Memory B cell (primary cell): Measurements from ENCODE around the gene NUP93.
"Not testable (repeated sequence)": the region's sequence is repeated elsewhere in the genome, so short reads cannot be mapped to it uniquely, and the experiment has no call there.

Experiments used
- ATAC-seq: fragments of 150-1000 bp; cut with Tn5 transposase; 2 replicates; pipeline ENCODE4 v1.10.0; 2021; ENCODE audit warnings: low read depth, mild to moderate bottlenecking, moderate library complexity
- DNase-seq, 2 donors: peaks; one replicate each; pipeline ENCODE4 v3.0.0; 2022; ENCODE audit warnings: low spot score in 2 of 2
- H3K27ac Mint-ChIP-seq: one replicate; pipeline ENCODE4 v1.8.0; 2022; ENCODE audit warnings: mild to moderate bottlenecking, moderate library complexity, mixed read lengths
- H3K27me3 Mint-ChIP-seq: one replicate; pipeline ENCODE4 v1.8.0; 2022; ENCODE audit warnings: mixed read lengths
- H3K36me3 Mint-ChIP-seq: one replicate; pipeline ENCODE4 v1.8.0; 2022; ENCODE audit warnings: mild to moderate bottlenecking, mixed read lengths
- H3K4me1 Mint-ChIP-seq: one replicate; pipeline ENCODE4 v1.8.0; 2022; ENCODE audit warnings: mixed read lengths
- H3K4me3 Mint-ChIP-seq: one replicate; pipeline ENCODE4 v1.8.0; 2022; ENCODE audit warnings: mild to moderate bottlenecking, moderate library complexity, mixed read lengths
- H3K9me3 Mint-ChIP-seq: one replicate; pipeline ENCODE4 v1.8.0; 2022; ENCODE audit warnings: mixed read lengths

Gene NUP93

GRCh38 chr16:56724191-56724590 lies 5.7 kb upstream of the NUP93 start:
- ATAC-seq (no peak), DNase-seq (no peak)
- Mint-ChIP-seq H3K9me3 (no peaks in the 10 kb centered on the region), H3K36me3 (no peaks in the 10 kb centered on the region), H3K4me3 (no peak overlapping the region), H3K27ac (no peak overlapping the region), H3K27me3 (no peaks in the 10 kb centered on the region), H3K4me1 (peaks cover 6% of the 10 kb centered on the region)

GRCh38 chr16:56726283-56726682 lies 3.6 kb upstream of the NUP93 start:
- no peak for DNase-seq
- Mint-ChIP-seq H3K27me3 (no peaks in the 10 kb centered on the region), H3K9me3 (no peaks in the 10 kb centered on the region), H3K4me1 (peaks cover 13% of the 10 kb centered on the region), H3K36me3 (no peaks in the 10 kb centered on the region), H3K4me3 (no peak overlapping the region), H3K27ac (no peak overlapping the region)
- no peak for ATAC-seq

GRCh38 chr16:56726926-56727325 lies 3.0 kb upstream of the NUP93 start:
- ATAC-seq (no peak), DNase-seq (no peak)
- Mint-ChIP-seq H3K4me1 (peaks cover 13% of the 10 kb centered on the region), H3K36me3 (no peaks in the 10 kb centered on the region), H3K4me3 (no peak overlapping the region), H3K27me3 (no peaks in the 10 kb centered on the region), H3K27ac (no peak overlapping the region), H3K9me3 (no peaks in the 10 kb centered on the region)

GRCh38 chr16:56728027-56728426 lies 1.9 kb upstream of the NUP93 start:
- no peaks in the 10 kb centered on the region for H3K27me3 Mint-ChIP-seq
- no peak overlapping the region for H3K27ac Mint-ChIP-seq
- ATAC-seq (no peak), DNase-seq (no peak)
- peaks cover 13% of the 10 kb centered on the region for H3K4me1 Mint-ChIP-seq
- no peak overlapping the region for H3K4me3 Mint-ChIP-seq
- no peaks in the 10 kb centered on the region for H3K9me3 Mint-ChIP-seq
- H3K36me3 Mint-ChIP-seq: no peaks in the 10 kb centered on the region

GRCh38 chr16:56728980-56729734 lies 772 bp upstream of the NUP93 start:
- Mint-ChIP-seq H3K27me3 (no peaks in the 10 kb centered on the region), H3K4me1 (peaks cover 13% of the 10 kb centered on the region), H3K9me3 (no peaks in the 10 kb centered on the region), H3K4me3 (no peak overlapping the region), H3K36me3 (no peaks in the 10 kb centered on the region), H3K27ac (peak overlapping the region; percentile 70)
- ATAC-seq (no peak), DNase-seq (no peak)

GRCh38 chr16:56732366-56732765 lies 2.4 kb downstream of the NUP93 start:
- Mint-ChIP-seq H3K27ac (no peak overlapping the region), H3K36me3 (no peaks in the 10 kb centered on the region), H3K4me3 (no peak overlapping the region), H3K27me3 (no peaks in the 10 kb centered on the region), H3K9me3 (no peaks in the 10 kb centered on the region), H3K4me1 (peaks cover 17% of the 10 kb centered on the region)
- no peak for DNase-seq
- ATAC-seq: no peak

- Mint-ChIP-seq H3K9me3 (no peaks in the 10 kb centered on the region), H3K36me3 (no peaks in the 10 kb centered on the region), H3K27me3 (no peaks in the 10 kb centered on the region), H3K27ac (no peak overlapping the region), H3K4me1 (peaks cover 17% of the 10 kb centered on the region), H3K4me3 (no peak overlapping the region)
- DNase-seq: no peak
- peak; percentile 18 for ATAC-seq
Measured at GRCh38 chr16:56732832-56733231, 2.9 kb downstream of the NUP93 start.

- Mint-ChIP-seq H3K4me3 (no peak overlapping the region), H3K36me3 (no peaks in the 10 kb centered on the region), H3K9me3 (no peaks in the 10 kb centered on the region), H3K4me1 (peaks cover 9% of the 10 kb centered on the region), H3K27ac (no peak overlapping the region), H3K27me3 (no peaks in the 10 kb centered on the region)
- no peak for ATAC-seq
- no peak for DNase-seq
Measured at GRCh38 chr16:56734429-56734828, 4.5 kb downstream of the NUP93 start.

GRCh38 chr16:56736476-56736875 lies 6.5 kb downstream of the NUP93 start:
- no peak overlapping the region for H3K27ac Mint-ChIP-seq

GRCh38 chr16:56737539-56737938 lies 7.6 kb downstream of the NUP93 start:
- no peaks in the 10 kb centered on the region for H3K27me3 Mint-ChIP-seq
- no peaks in the 10 kb centered on the region for H3K36me3 Mint-ChIP-seq
- peaks cover 4% of the 10 kb centered on the region for H3K4me1 Mint-ChIP-seq
- no peak overlapping the region for H3K27ac Mint-ChIP-seq
- DNase-seq: no peak
- ATAC-seq: no peak
- no peaks in the 10 kb centered on the region for H3K9me3 Mint-ChIP-seq
- no peak overlapping the region for H3K4me3 Mint-ChIP-seq

More at GRCh38 chr16:56736476-56736875, 6.5 kb downstream of the NUP93 start:
- ATAC-seq (no peak), DNase-seq (no peak)
- Mint-ChIP-seq H3K4me3 (no peak overlapping the region), H3K27me3 (no peaks in the 10 kb centered on the region), H3K9me3 (no peaks in the 10 kb centered on the region), H3K4me1 (peaks cover 4% of the 10 kb centered on the region), H3K36me3 (no peaks in the 10 kb centered on the region)

GRCh38 chr16:56738221-56738620 lies 8.3 kb downstream of the NUP93 start:
- no peaks in the 10 kb centered on the region for H3K9me3 Mint-ChIP-seq
- H3K27me3 Mint-ChIP-seq: no peaks in the 10 kb centered on the region
- no peaks in the 10 kb centered on the region for H3K36me3 Mint-ChIP-seq
- ATAC-seq (no peak), DNase-seq (no peak)
- no peak overlapping the region for H3K4me3 Mint-ChIP-seq
- H3K4me1 Mint-ChIP-seq: peaks cover 4% of the 10 kb centered on the region
- no peak overlapping the region for H3K27ac Mint-ChIP-seq

- H3K27ac Mint-ChIP-seq, H3K27me3 Mint-ChIP-seq, H3K36me3 Mint-ChIP-seq, ATAC-seq, H3K4me3 Mint-ChIP-seq, H3K9me3 Mint-ChIP-seq, DNase-seq: not testable (repeated sequence)
- peaks cover 11% of the 10 kb centered on the region for H3K4me1 Mint-ChIP-seq
Measured at GRCh38 chr16:56739378-56739777, 9.4 kb downstream of the NUP93 start.

- no peak overlapping the region for H3K4me3 Mint-ChIP-seq
- no peak for ATAC-seq
Measured at GRCh38 chr16:56741399-56741798, 11.5 kb downstream of the NUP93 start.

GRCh38 chr16:56742030-56742984 lies 12.4 kb downstream of the NUP93 start:
- no peak for DNase-seq
- Mint-ChIP-seq H3K4me1 (peaks cover 6% of the 10 kb centered on the region), H3K36me3 (peaks cover 6% of the 10 kb centered on the region), H3K9me3 (no peaks in the 10 kb centered on the region), H3K27ac (no peak overlapping the region), H3K27me3 (no peaks in the 10 kb centered on the region), H3K4me3 (no peak overlapping the region)
- no peak for ATAC-seq

More at GRCh38 chr16:56741399-56741798, 11.5 kb downstream of the NUP93 start:
- peaks cover 8% of the 10 kb centered on the region for H3K4me1 Mint-ChIP-seq
- H3K27ac Mint-ChIP-seq: no peak overlapping the region
- peaks cover 5% of the 10 kb centered on the region for H3K36me3 Mint-ChIP-seq
- no peak for DNase-seq
- no peaks in the 10 kb centered on the region for H3K27me3 Mint-ChIP-seq
- no peaks in the 10 kb centered on the region for H3K9me3 Mint-ChIP-seq
